Dendritic cell treated with granulocyte-macrophage colony-stimulating factor and Interleukin-4, amounts not matched to agents 40 ng/mL and 50 ng/mL, for 4 days (primary cell): ENCODE results near the gene FYN.
"Not testable (repeated sequence)": the region's sequence is repeated elsewhere in the genome, so short reads cannot be mapped to it uniquely, and the experiment has no call there.

Experiments used
- H3K27ac Mint-ChIP-seq: one replicate; pipeline ENCODE4 v1.8.0; 2022; ENCODE audit warnings: mild to moderate bottlenecking, mixed read lengths
- H3K27me3 Mint-ChIP-seq: one replicate; pipeline ENCODE4 v1.8.0; 2022; ENCODE audit warnings: mild to moderate bottlenecking, mixed read lengths
- H3K36me3 Mint-ChIP-seq: one replicate; pipeline ENCODE4 v1.8.0; 2022; ENCODE audit warnings: low read depth, mixed read lengths
- H3K4me1 Mint-ChIP-seq: one replicate; pipeline ENCODE4 v1.8.0; 2022; ENCODE audit warnings: low read depth, mixed read lengths
- H3K4me3 Mint-ChIP-seq: one replicate; pipeline ENCODE4 v1.8.0; 2022; ENCODE audit warnings: mild to moderate bottlenecking, moderate library complexity, mixed read lengths
- H3K9me3 Mint-ChIP-seq: one replicate; pipeline ENCODE4 v1.8.0; 2022; ENCODE audit warnings: mixed read lengths
- intact Hi-C: fragments of 100-400 bp; cut with micrococcal nuclease; formaldehyde crosslinking; loops from one replicate; pipeline ENCODE4 v1.15.0; 2022

FYN gene

DNA sequence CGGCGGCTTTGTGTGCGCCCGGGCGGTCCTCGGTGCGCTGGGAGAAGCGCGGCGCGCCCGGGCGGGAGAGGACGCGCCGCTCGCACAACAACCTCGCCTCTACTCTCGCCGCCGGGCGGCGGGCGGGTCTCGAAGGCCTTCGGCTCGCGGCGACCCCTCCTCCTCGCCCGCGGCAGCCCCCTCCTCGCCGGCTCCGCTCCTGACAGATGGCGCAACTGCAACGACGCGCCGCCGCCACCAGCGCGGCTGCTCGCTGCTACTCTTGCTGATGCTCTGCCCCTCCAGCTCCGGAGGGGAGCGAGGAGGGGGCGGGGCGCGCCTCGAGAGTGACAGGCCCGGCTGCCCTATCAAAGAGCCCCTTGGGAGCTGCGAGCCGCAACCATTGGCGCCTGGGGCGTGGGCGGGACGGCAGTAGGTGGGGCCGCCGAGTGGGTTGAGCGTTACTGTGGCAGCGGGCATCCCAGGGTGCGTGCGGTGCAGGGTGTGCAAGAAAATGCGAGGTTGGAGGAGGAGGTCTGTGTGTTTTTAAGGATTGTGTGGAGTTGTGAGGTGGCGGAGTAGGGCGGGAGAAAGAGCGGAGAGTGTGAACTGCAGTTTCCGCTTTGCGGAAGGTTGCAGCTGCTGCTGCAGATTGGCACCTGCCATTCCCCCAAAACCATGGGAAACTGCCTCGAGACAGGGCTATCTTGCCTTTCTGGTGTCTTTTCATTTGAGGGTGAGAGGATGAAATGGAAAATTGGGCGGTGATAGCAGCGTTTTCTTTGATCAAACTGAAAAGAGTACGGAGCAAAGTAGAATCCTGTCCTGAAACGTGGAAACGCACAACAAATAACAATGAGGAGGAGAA is at the start of gene FYN:
TSS of gene FYN (minus strand) at position 275 of the 847 bp plus-strand sequence. CDS start 153,401 bp downstream, outside the sequence.
- intact Hi-C loops, result loop anchor here (5.0 to 10.0 kb wide), 3 partner anchors 99 to 149 kb away; no protein-coding TSS in a partner anchor
- H3K9me3 Mint-ChIP-seq, result no peaks in the 10 kb centered on the region
- H3K36me3 Mint-ChIP-seq, result peaks cover 7% of the 10 kb centered on the region
- H3K4me1 Mint-ChIP-seq, result peaks cover 35% of the 10 kb centered on the region
- H3K4me3 Mint-ChIP-seq, result peak within 1 kb of the TSS; percentile 90
- peaks cover 6% of the 10 kb centered on the region for H3K27me3 Mint-ChIP-seq
- H3K27ac Mint-ChIP-seq, result peak within 1 kb of the TSS; percentile 64

DNA sequence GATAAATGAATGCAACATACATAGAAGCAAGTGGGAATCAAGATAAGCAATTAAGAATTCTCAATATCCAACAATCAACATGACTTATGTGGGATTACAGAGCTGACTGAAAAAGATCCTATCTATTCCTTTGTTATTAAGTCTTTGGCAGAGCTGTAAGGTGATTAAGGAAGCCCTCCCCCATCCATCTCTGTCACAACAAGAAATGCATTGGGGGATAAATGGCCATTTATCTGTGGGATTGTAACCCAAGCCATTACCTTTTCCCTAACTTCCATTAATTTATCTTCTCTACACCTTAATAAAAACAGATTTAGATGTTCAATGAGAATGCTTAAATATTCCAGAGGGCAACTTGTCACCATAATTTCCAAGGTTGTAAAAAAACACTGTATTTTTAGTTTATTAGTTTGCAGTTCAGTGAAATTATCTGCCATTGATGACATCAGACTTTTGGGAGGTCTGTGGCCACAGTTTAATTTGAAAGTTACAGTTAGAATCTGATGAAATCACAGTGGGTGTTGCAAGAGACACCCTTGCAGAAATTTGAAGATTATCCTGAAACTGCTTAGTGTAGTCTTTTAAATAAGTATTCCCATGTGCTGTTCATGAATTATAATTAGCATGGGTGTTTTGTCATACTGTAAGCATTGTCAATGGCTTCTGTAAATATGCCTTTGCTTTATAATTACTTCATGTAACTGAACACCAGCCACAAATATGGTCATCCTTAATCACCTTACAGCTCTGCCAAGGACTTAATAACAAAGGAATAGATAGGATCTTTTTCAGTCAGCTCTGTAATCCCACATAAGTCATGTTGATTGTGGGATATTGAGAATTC is 49.4 kb upstream of the FYN start:
- H3K9me3 Mint-ChIP-seq, result no peaks in the 10 kb centered on the region
- no peak overlapping the region for H3K4me3 Mint-ChIP-seq
- no peak overlapping the region for H3K27ac Mint-ChIP-seq
- peaks cover 32% of the 10 kb centered on the region for H3K4me1 Mint-ChIP-seq
- H3K27me3 Mint-ChIP-seq, result no peaks in the 10 kb centered on the region
- no peaks in the 10 kb centered on the region for H3K36me3 Mint-ChIP-seq
- intact Hi-C loops, result no loop called here

GRCh38 chr6:111921103-111921502 is 47.9 kb upstream of the FYN start:
- no peak overlapping the region for H3K27ac Mint-ChIP-seq
- H3K27me3 Mint-ChIP-seq, result no peaks in the 10 kb centered on the region
- no peaks in the 10 kb centered on the region for H3K9me3 Mint-ChIP-seq
- intact Hi-C loops, result no loop called here
- no peak overlapping the region for H3K4me3 Mint-ChIP-seq
- H3K4me1 Mint-ChIP-seq, result peaks cover 35% of the 10 kb centered on the region
- no peaks in the 10 kb centered on the region for H3K36me3 Mint-ChIP-seq

DNA sequence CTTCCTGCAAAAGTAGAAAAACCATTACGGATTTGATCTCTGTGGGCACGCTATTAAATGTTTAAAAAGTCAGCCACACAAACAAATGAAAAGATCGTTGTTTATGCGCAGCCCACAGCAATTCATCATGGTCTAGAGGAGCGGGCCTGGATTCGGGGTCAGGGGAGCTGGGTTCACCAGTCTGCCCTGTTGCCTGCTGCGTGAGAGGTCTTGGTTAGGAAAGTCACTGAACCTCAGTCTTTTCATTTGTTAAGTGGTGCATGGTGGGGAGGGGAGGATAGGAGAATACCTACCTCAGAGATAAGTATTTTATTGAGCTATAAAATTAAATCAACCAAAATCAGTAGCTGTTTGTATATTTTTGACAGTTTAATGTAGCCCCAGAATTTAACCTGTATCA is 47.3 kb upstream of the FYN start:
- Mint-ChIP-seq H3K9me3 (no peaks in the 10 kb centered on the region), H3K4me1 (peaks cover 30% of the 10 kb centered on the region), H3K36me3 (no peaks in the 10 kb centered on the region), H3K27ac (no peak overlapping the region), H3K4me3 (no peak overlapping the region), H3K27me3 (no peaks in the 10 kb centered on the region)
- intact Hi-C loops, result no loop called here

DNA sequence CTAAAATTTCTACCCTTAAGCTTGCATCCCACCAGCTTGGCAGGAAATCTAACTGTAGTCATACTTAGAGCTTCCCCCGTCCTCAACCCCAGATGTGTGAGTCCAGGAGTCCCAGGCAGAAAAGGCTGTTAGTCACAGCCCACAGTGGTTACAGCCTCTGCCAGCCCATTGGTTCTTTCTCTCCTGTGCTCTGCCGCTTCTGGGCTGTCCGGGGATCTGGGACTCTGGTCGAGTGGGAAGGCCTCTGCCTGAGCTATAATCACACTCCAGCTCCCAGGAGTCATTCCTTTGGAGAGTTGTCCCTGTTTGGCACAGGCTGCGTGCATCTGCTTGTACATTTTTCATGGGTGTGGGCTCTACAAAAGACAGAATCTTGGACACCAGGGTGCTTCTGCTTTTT is 45.6 kb upstream of the FYN start:
- H3K4me3 Mint-ChIP-seq, result no peak overlapping the region
- no peak overlapping the region for H3K27ac Mint-ChIP-seq
- intact Hi-C loops, result no loop called here
- no peaks in the 10 kb centered on the region for H3K27me3 Mint-ChIP-seq
- H3K4me1 Mint-ChIP-seq, result peaks cover 25% of the 10 kb centered on the region
- H3K9me3 Mint-ChIP-seq, result no peaks in the 10 kb centered on the region
- H3K36me3 Mint-ChIP-seq, result no peaks in the 10 kb centered on the region

- intact Hi-C loops, result no loop called here
- peaks cover 25% of the 10 kb centered on the region for H3K4me1 Mint-ChIP-seq
These were observed 43.5 kb upstream of the FYN start for GRCh38 chr6:111916747-111917146.

DNA sequence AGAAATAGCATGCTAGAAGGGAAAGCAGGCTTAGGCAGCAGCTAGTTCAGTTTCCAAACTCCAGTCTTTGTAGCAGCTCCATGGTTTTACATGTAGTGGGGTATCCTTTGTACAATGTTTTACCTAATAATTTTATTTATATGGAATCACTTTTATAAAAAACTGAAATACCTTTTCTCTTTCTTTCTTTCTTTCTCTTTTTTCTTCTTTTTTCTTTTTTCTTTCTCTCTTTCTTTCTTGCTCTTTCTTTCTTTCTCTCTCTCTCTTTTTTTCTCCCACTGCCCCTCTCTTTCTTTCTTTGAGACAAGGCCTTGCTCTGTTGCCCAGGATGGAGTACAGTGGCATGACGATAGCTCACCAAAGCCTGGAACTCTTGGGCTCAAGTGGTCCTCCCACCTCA is 41.4 kb upstream of the FYN start:
- Mint-ChIP-seq H3K27me3 (no peaks in the 10 kb centered on the region), H3K27ac (peak overlapping the region; percentile 1), H3K4me1 (peaks cover 20% of the 10 kb centered on the region), H3K36me3 (no peaks in the 10 kb centered on the region), H3K9me3 (no peaks in the 10 kb centered on the region), H3K4me3 (no peak overlapping the region)
- intact Hi-C loops, result no loop called here

More at GRCh38 chr6:111916747-111917146, 43.5 kb upstream of the FYN start:
- Mint-ChIP-seq H3K27me3 (no peaks in the 10 kb centered on the region), H3K27ac (no peak overlapping the region), H3K36me3 (no peaks in the 10 kb centered on the region), H3K4me3 (no peak overlapping the region), H3K9me3 (no peaks in the 10 kb centered on the region)

DNA sequence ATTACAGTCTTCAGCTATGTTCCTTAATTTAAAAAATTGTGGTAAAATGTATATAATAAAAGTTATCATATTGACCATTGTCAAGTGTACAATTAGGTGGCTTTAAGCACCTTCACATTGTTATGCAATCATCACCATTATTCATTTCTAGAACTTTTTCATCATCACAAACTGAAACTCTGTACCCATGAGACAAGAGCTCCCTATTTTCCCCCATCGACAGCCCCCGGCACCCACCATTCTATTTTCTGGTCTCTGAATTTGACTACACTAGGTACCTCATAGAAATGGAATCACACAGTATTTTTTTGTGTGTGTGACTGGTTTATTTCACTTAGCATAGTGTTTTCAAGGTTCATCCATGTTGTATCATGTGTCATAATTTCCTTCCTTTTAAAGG is 39.7 kb upstream of the FYN start:
- Mint-ChIP-seq H3K4me3 (no peak overlapping the region), H3K36me3 (no peaks in the 10 kb centered on the region), H3K27ac (no peak overlapping the region), H3K9me3 (no peaks in the 10 kb centered on the region), H3K27me3 (no peaks in the 10 kb centered on the region), H3K4me1 (peaks cover 11% of the 10 kb centered on the region)
- intact Hi-C loops, result no loop called here

GRCh38 chr6:111911428-111911827 is 38.2 kb upstream of the FYN start:
- peaks cover 6% of the 10 kb centered on the region for H3K4me1 Mint-ChIP-seq
- no peaks in the 10 kb centered on the region for H3K9me3 Mint-ChIP-seq
- H3K4me3 Mint-ChIP-seq, result no peak overlapping the region
- H3K27me3 Mint-ChIP-seq, result no peaks in the 10 kb centered on the region
- intact Hi-C loops, result no loop called here
- H3K36me3 Mint-ChIP-seq, result no peaks in the 10 kb centered on the region
- no peak overlapping the region for H3K27ac Mint-ChIP-seq

DNA sequence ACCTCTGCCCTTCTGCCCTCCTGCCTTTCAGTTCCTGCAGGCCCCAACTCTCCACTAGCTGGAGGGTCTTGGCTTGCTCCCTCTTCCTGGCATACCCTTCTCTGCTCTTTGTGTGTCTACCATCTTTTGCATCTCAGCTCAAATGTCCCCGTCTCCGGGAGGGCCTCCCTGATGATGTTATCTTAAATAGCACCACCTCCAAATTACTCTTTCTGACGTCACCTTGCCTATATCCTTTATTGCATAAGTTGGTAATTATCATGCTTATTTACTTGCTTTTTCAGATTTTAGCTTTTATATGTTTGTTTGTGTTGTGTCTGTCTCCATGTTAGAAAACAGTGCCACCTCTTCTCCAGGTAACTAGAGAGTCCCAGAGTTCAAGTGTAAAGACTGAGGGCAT is 36.0 kb upstream of the FYN start:
- intact Hi-C loops, result no loop called here
- Mint-ChIP-seq H3K9me3 (no peaks in the 10 kb centered on the region), H3K4me3 (no peak overlapping the region), H3K4me1 (peaks cover 6% of the 10 kb centered on the region), H3K27me3 (no peaks in the 10 kb centered on the region), H3K36me3 (no peaks in the 10 kb centered on the region), H3K27ac (no peak overlapping the region)

DNA sequence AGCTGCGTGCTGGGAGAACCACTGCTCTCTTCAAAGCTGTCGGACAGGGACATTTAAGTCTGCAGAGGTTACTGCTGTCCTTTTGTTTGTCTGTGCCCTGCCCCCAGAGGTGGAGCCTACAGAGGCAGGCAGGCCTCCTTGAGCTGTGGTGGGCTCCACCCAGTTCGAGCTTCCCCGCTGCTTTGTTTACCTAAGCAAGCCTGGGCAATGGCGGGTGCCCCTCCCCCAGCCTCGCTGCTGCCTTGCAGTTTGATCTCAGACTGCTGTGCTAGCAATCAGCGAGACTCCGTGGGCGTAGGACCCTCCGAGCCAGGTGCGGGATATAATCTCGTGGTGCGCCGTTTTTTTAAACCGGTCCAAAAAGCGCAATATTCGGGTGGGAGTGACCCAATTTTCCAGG is 35.1 kb upstream of the FYN start:
- H3K27me3 Mint-ChIP-seq, H3K27ac Mint-ChIP-seq, H3K36me3 Mint-ChIP-seq, H3K4me1 Mint-ChIP-seq, H3K4me3 Mint-ChIP-seq, H3K9me3 Mint-ChIP-seq, intact Hi-C loops: not testable (repeated sequence)

DNA sequence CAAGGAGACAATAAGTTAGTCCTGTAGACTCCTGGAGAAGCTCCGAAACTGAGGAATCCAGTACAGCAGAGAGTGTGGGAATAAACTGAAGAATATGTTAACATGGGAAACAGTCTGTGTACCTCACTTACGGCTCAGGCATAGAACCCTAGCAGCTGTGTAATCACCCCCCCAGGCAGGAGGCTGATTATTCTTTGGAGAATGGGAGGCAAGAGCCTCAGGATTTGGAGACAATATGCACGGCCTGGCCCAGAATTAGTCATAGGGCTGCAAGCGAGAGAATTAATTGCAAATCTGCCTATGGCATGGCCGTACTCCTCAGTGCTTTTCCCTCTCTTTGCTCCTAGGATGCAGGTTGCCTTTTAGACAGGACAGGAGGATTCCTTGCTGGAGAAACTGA is 27.5 kb upstream of the FYN start:
- H3K4me3 Mint-ChIP-seq, result no peak overlapping the region
- no peak overlapping the region for H3K27ac Mint-ChIP-seq
- H3K4me1 Mint-ChIP-seq, result no peaks in the 10 kb centered on the region
- no peaks in the 10 kb centered on the region for H3K36me3 Mint-ChIP-seq
- intact Hi-C loops, result no loop called here
- H3K27me3 Mint-ChIP-seq, result no peaks in the 10 kb centered on the region
- no peaks in the 10 kb centered on the region for H3K9me3 Mint-ChIP-seq

- no peak overlapping the region for H3K27ac Mint-ChIP-seq
- H3K36me3 Mint-ChIP-seq, result no peaks in the 10 kb centered on the region
- no peak overlapping the region for H3K4me3 Mint-ChIP-seq
- H3K27me3 Mint-ChIP-seq, result no peaks in the 10 kb centered on the region
- H3K4me1 Mint-ChIP-seq, result no peaks in the 10 kb centered on the region
- intact Hi-C loops, result no loop called here
- H3K9me3 Mint-ChIP-seq, result no peaks in the 10 kb centered on the region
These were observed 26.3 kb upstream of the FYN start for GRCh38 chr6:111899531-111899930.

DNA sequence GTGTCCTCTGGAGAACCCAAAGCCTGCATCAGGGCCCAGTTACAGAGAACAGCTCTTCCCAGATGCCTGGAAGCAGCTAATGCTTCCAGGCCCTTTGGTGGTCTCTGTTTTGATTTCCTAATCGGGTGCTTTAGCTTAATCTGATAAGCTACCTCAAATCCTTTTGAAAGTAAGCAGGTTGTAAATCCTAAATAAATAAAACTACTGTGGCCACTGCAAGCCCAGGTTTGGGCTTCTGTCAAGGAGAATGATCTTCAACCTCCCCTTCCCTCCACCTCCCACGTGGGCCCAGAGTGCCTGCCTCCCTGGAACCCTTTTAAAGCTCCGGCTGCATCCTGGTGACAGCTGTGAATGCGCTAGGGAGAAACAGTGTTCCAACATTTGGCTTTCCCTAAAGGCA is 25.2 kb upstream of the FYN start:
- H3K4me1 Mint-ChIP-seq, result no peaks in the 10 kb centered on the region
- intact Hi-C loops, result no loop called here
- no peaks in the 10 kb centered on the region for H3K27me3 Mint-ChIP-seq
- no peaks in the 10 kb centered on the region for H3K36me3 Mint-ChIP-seq
- no peak overlapping the region for H3K4me3 Mint-ChIP-seq
- H3K9me3 Mint-ChIP-seq, result no peaks in the 10 kb centered on the region
- no peak overlapping the region for H3K27ac Mint-ChIP-seq
